Erythroblast (primary cell): ENCODE measurements around the gene EBLN1.

Experiments used
- DNase-seq, 2 experiments: peaks; one replicate each; lab custom pipeline; 2025; lab: John Stamatoyannopoulos, UW
- GATA1 ChIP-seq: IDR thresholded peaks from 2 replicates; pipeline ENCODE4 v1.6.1; 2011; ENCODE audit warnings: low read depth, mild to moderate bottlenecking, control low read depth, low read length, moderate library complexity
- POLR2A ChIP-seq: IDR thresholded peaks from 2 replicates; pipeline ENCODE4 v1.6.1; 2011; ENCODE audit warnings: mild to moderate bottlenecking, low read length

Gene EBLN1

GRCh38 chr10:22193945-22194344 is 23.9 kb downstream of the EBLN1 start:
- TF ChIP-seq POLR2A (no peak), GATA1 (no peak)
- no peak for DNase-seq

- TF ChIP-seq GATA1, result no peak
- no peak for TF ChIP-seq POLR2A
- DNase-seq, result no peak
Measured at GRCh38 chr10:22185586-22185985, 32.2 kb downstream of the EBLN1 start.

GRCh38 chr10:22183771-22184461 is 33.9 kb downstream of the EBLN1 start:
- DNase-seq, result no peak
- TF ChIP-seq GATA1 (no peak), POLR2A (no peak)

GRCh38 chr10:22180724-22181123 is 37.1 kb downstream of the EBLN1 start:
- no peak for DNase-seq
- TF ChIP-seq GATA1, result no peak
- TF ChIP-seq POLR2A, result no peak

GRCh38 chr10:22174442-22174841 is 43.4 kb downstream of the EBLN1 start:
- no peak for DNase-seq
- TF ChIP-seq POLR2A (no peak), GATA1 (no peak)

GRCh38 chr10:22171131-22171530 is 46.7 kb downstream of the EBLN1 start:
- no peak for DNase-seq
- TF ChIP-seq GATA1 (no peak), POLR2A (no peak)

- TF ChIP-seq GATA1, result no peak
- no peak for TF ChIP-seq POLR2A
- no peak for DNase-seq
Measured at GRCh38 chr10:22170582-22170981, 47.2 kb downstream of the EBLN1 start.

- TF ChIP-seq POLR2A (no peak), GATA1 (no peak)
- peak in 1 of 2 experiments; percentile 14 for DNase-seq
Measured at GRCh38 chr10:22159979-22160378, 57.8 kb downstream of the EBLN1 start.

- DNase-seq, result no peak
Measured at GRCh38 chr10:22159180-22159579, 58.6 kb downstream of the EBLN1 start.

More at GRCh38 chr10:22159180-22159579, 58.6 kb downstream of the EBLN1 start:
- TF ChIP-seq GATA1 (no peak), POLR2A (no peak)
